ENCODE measurements around the gene SLC22A3.
"Not testable (repeated sequence)": the region's sequence is repeated elsewhere in the genome, so short reads cannot be mapped to it uniquely, and the experiment has no call there.

Gene SLC22A3

GRCh38 chr6:160376445-160376844 is 28.3 kb downstream of the SLC22A3 start:
- DNase-seq, result no peak

- no peak for DNase-seq
Measured at GRCh38 chr6:160378218-160378617, 30.0 kb downstream of the SLC22A3 start.

- no peak for DNase-seq
Measured at GRCh38 chr6:160378882-160379281, 30.7 kb downstream of the SLC22A3 start.

GRCh38 chr6:160379466-160379865 is 31.3 kb downstream of the SLC22A3 start:
- DNase-seq, result no peak

GRCh38 chr6:160382946-160383345 is 34.8 kb downstream of the SLC22A3 start:
- no peak for DNase-seq

GRCh38 chr6:160386869-160387530 is 38.8 kb downstream of the SLC22A3 start:
- DNase-seq, result no peak

GRCh38 chr6:160387916-160388643 is 39.9 kb downstream of the SLC22A3 start:
- DNase-seq, result no peak

- DNase-seq, result no peak
Measured at GRCh38 chr6:160388922-160389321, 40.7 kb downstream of the SLC22A3 start.

GRCh38 chr6:160391419-160392116 is 43.4 kb downstream of the SLC22A3 start:
- no peak for DNase-seq

GRCh38 chr6:160393442-160393841 is 45.3 kb downstream of the SLC22A3 start:
- not testable (repeated sequence) for DNase-seq

GRCh38 chr6:160393891-160394653 is 45.9 kb downstream of the SLC22A3 start:
- DNase-seq, result no peak

- DNase-seq, result no peak
Measured at GRCh38 chr6:160394654-160395035, 46.5 kb downstream of the SLC22A3 start.

- no peak for DNase-seq
Measured at GRCh38 chr6:160395187-160395586, 47.0 kb downstream of the SLC22A3 start.

GRCh38 chr6:160396292-160396691 is 48.1 kb downstream of the SLC22A3 start:
- DNase-seq, result no peak

- no peak for DNase-seq
Measured at GRCh38 chr6:160398674-160399271, 50.6 kb downstream of the SLC22A3 start.

- DNase-seq, result no peak
Measured at GRCh38 chr6:160400446-160400845, 52.3 kb downstream of the SLC22A3 start.

- no peak for DNase-seq
Measured at GRCh38 chr6:160408528-160408927, 60.4 kb downstream of the SLC22A3 start.

- DNase-seq, result no peak
Measured at GRCh38 chr6:160412993-160413392, 64.8 kb downstream of the SLC22A3 start.

GRCh38 chr6:160417146-160417545 is 69.0 kb downstream of the SLC22A3 start:
- DNase-seq, result no peak

- no peak for DNase-seq
Measured at GRCh38 chr6:160417550-160417949, 69.4 kb downstream of the SLC22A3 start.

- no peak for DNase-seq
Measured at GRCh38 chr6:160418370-160418769, 70.2 kb downstream of the SLC22A3 start.

GRCh38 chr6:160419488-160419887 is 71.3 kb downstream of the SLC22A3 start:
- DNase-seq, result no peak
